Hematopoietic multipotent progenitor cell (in vitro differentiated cells): ENCODE data around the gene DCAF8L1. TPM values are rescaled to one million over a fixed set of nuclear protein-coding genes. Genes with fewer than 3 reads are reported as not detected.
"Not testable (repeated sequence)": the region's sequence is repeated elsewhere in the genome, so short reads cannot be mapped to it uniquely, and the experiment has no call there.

Experiments
- DNase-seq, 3 donors: peaks; one replicate each; pipeline ENCODE4 v3.0.0-alpha.2; 2011 to 2015; ENCODE audit warnings: low read depth in 2 of 3, low spot score in 2 of 3
- total RNA-seq: library from RNA; depleted of rRNA; stranded (reverse); fragments of >200 nt; gene quantifications from one replicate; pipeline ENCODE4 v1.2.3, GENCODE V29; 2012

The DCAF8L1 gene
- not detected for total RNA-seq

GRCh38 chrX:27981349-27981748 lies at the start of gene DCAF8L1:
Gene DCAF8L1 (minus strand): TSS chrX:27981449. CDS start chrX:27981334, 115 bp downstream.
- DNase-seq, result no peak

- DNase-seq, result no peak
Observed at GRCh38 chrX:28022371-28022770, 41.1 kb upstream of the DCAF8L1 start.

- DNase-seq, result no peak
Observed at GRCh38 chrX:28016823-28017222, 35.6 kb upstream of the DCAF8L1 start.

GRCh38 chrX:28015993-28016392 lies 34.7 kb upstream of the DCAF8L1 start:
- no peak for DNase-seq

- DNase-seq, result peak in 2 of 3 donors; percentile 12 to 72
Observed at GRCh38 chrX:28010875-28011274, 29.6 kb upstream of the DCAF8L1 start.

GRCh38 chrX:27998666-27999065 lies 17.4 kb upstream of the DCAF8L1 start:
- DNase-seq, result no peak

GRCh38 chrX:27997622-27998021 lies 16.4 kb upstream of the DCAF8L1 start:
- DNase-seq, result no peak

- DNase-seq, result no peak
Observed at GRCh38 chrX:27996132-27996531, 14.9 kb upstream of the DCAF8L1 start.

GRCh38 chrX:27995611-27996010 lies 14.4 kb upstream of the DCAF8L1 start:
- no peak for DNase-seq

- no peak for DNase-seq
Observed at GRCh38 chrX:27987862-27988646, 6.8 kb upstream of the DCAF8L1 start.

GRCh38 chrX:27976934-27977333 lies 4.3 kb downstream of the DCAF8L1 start:
- not testable (repeated sequence) for DNase-seq

- no peak for DNase-seq
Observed at GRCh38 chrX:27976284-27976683, 5.0 kb downstream of the DCAF8L1 start.

- no peak for DNase-seq
Observed at GRCh38 chrX:27968878-27969277, 12.4 kb downstream of the DCAF8L1 start.

GRCh38 chrX:27968352-27968751 lies 12.9 kb downstream of the DCAF8L1 start:
- no peak for DNase-seq

GRCh38 chrX:27966955-27967354 lies 14.3 kb downstream of the DCAF8L1 start:
- DNase-seq, result no peak

GRCh38 chrX:27966492-27966891 lies 14.8 kb downstream of the DCAF8L1 start:
- no peak for DNase-seq

- not testable (repeated sequence) for DNase-seq
Observed at GRCh38 chrX:27965348-27965747, 15.9 kb downstream of the DCAF8L1 start.

GRCh38 chrX:27964432-27964831 lies 16.8 kb downstream of the DCAF8L1 start:
- no peak for DNase-seq

GRCh38 chrX:27960410-27960809 lies 20.8 kb downstream of the DCAF8L1 start:
- DNase-seq, result not testable (repeated sequence)

- DNase-seq, result peak in 1 of 3 donors; percentile 1
Observed at GRCh38 chrX:27953171-27953570, 28.1 kb downstream of the DCAF8L1 start.

- DNase-seq, result no peak
Observed at GRCh38 chrX:27933361-27933760, 47.9 kb downstream of the DCAF8L1 start.
